HG02938 (cell line): ENCODE results near the gene TMEM51.
"Not testable (repeated sequence)": the region's sequence is repeated elsewhere in the genome, so short reads cannot be mapped to it uniquely, and the experiment has no call there.

Experiments used
- ATAC-seq: cut with Tn5 transposase; IDR thresholded peaks from one replicate; pipeline ENCODE4 v1.9.1; 2021; ENCODE audit warnings: mild to moderate bottlenecking, moderate library complexity; ENCODE audit not compliant: unreplicated experiment

The TMEM51 gene

GRCh38 chr1:15125101-15125745 is 28.3 kb upstream of the TMEM51 start:
- ATAC-seq: no peak

GRCh38 chr1:15128077-15128476 is 25.5 kb upstream of the TMEM51 start:
- no peak for ATAC-seq

- ATAC-seq: peak; percentile 64
Observed at GRCh38 chr1:15128520-15129313, 24.8 kb upstream of the TMEM51 start.

GRCh38 chr1:15129944-15130343 is 23.6 kb upstream of the TMEM51 start:
- ATAC-seq: no peak

- ATAC-seq: no peak
Observed at GRCh38 chr1:15130607-15131006, 22.9 kb upstream of the TMEM51 start.

- ATAC-seq: no peak
Observed at GRCh38 chr1:15132965-15133364, 20.6 kb upstream of the TMEM51 start.

- ATAC-seq: no peak
Observed at GRCh38 chr1:15134285-15134684, 19.3 kb upstream of the TMEM51 start.

GRCh38 chr1:15135604-15136003 is 17.9 kb upstream of the TMEM51 start:
- not testable (repeated sequence) for ATAC-seq

- no peak for ATAC-seq
Observed at GRCh38 chr1:15137809-15138208, 15.7 kb upstream of the TMEM51 start.

GRCh38 chr1:15139654-15140350 is 13.7 kb upstream of the TMEM51 start:
- no peak for ATAC-seq

GRCh38 chr1:15141935-15142539 is 11.5 kb upstream of the TMEM51 start:
- ATAC-seq: no peak

GRCh38 chr1:15145327-15145726 is 8.2 kb upstream of the TMEM51 start:
- ATAC-seq: no peak

GRCh38 chr1:15146142-15146680 is 7.3 kb upstream of the TMEM51 start:
- ATAC-seq: no peak

GRCh38 chr1:15146971-15147376 is 6.6 kb upstream of the TMEM51 start:
- no peak for ATAC-seq

GRCh38 chr1:15148004-15148403 is 5.5 kb upstream of the TMEM51 start:
- ATAC-seq: no peak

- ATAC-seq: no peak
Observed at GRCh38 chr1:15148475-15148874, 5.1 kb upstream of the TMEM51 start.

GRCh38 chr1:15148941-15149340 is 4.6 kb upstream of the TMEM51 start:
- ATAC-seq: no peak

GRCh38 chr1:15150376-15150775 is 3.2 kb upstream of the TMEM51 start:
- ATAC-seq: no peak

- ATAC-seq: no peak
Observed at GRCh38 chr1:15151377-15151806, 2.2 kb upstream of the TMEM51 start.

GRCh38 chr1:15151871-15152270 is 1.7 kb upstream of the TMEM51 start:
- ATAC-seq: no peak
